Measurements from ENCODE around the gene REV1.

DNA sequence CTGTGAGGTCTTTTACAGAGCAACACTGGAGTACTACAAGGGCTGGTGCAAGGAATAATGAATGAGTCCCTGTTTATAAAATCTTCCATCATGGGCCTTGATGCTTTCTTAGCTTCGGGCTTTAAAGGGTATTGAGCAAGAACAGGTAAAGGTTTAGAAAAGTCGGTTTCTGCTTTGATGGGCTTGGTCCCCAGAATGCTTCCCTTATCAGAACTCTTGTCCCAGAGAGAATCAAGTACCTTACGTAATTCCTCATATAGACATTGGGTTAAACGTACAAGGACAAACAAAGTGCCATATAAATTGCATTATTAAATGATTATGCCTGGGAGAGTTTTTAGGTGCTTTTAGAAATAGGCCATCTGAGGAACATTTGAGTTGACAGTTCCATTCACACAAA, 24.5 kb upstream of the REV1 start:
- TF ChIP-seq, protein P1, sequence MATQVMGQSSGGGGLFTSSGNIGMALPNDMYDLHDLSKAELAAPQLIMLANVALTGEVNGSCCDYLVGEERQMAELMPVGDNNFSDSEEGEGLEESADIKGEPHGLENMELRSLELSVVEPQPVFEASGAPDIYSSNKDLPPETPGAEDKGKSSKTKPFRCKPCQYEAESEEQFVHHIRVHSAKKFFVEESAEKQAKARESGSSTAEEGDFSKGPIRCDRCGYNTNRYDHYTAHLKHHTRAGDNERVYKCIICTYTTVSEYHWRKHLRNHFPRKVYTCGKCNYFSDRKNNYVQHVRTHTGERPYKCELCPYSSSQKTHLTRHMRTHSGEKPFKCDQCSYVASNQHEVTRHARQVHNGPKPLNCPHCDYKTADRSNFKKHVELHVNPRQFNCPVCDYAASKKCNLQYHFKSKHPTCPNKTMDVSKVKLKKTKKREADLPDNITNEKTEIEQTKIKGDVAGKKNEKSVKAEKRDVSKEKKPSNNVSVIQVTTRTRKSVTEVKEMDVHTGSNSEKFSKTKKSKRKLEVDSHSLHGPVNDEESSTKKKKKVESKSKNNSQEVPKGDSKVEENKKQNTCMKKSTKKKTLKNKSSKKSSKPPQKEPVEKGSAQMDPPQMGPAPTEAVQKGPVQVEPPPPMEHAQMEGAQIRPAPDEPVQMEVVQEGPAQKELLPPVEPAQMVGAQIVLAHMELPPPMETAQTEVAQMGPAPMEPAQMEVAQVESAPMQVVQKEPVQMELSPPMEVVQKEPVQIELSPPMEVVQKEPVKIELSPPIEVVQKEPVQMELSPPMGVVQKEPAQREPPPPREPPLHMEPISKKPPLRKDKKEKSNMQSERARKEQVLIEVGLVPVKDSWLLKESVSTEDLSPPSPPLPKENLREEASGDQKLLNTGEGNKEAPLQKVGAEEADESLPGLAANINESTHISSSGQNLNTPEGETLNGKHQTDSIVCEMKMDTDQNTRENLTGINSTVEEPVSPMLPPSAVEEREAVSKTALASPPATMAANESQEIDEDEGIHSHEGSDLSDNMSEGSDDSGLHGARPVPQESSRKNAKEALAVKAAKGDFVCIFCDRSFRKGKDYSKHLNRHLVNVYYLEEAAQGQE (IDR thresholded peaks at IDR 0.05): no peak
- TF ChIP-seq, protein P2, sequence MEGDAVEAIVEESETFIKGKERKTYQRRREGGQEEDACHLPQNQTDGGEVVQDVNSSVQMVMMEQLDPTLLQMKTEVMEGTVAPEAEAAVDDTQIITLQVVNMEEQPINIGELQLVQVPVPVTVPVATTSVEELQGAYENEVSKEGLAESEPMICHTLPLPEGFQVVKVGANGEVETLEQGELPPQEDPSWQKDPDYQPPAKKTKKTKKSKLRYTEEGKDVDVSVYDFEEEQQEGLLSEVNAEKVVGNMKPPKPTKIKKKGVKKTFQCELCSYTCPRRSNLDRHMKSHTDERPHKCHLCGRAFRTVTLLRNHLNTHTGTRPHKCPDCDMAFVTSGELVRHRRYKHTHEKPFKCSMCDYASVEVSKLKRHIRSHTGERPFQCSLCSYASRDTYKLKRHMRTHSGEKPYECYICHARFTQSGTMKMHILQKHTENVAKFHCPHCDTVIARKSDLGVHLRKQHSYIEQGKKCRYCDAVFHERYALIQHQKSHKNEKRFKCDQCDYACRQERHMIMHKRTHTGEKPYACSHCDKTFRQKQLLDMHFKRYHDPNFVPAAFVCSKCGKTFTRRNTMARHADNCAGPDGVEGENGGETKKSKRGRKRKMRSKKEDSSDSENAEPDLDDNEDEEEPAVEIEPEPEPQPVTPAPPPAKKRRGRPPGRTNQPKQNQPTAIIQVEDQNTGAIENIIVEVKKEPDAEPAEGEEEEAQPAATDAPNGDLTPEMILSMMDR (IDR thresholded peaks at IDR 0.05; ENCODE audit: low read depth, low read length, missing input control): no peak

Measured in liver (tissue), 2 donors.